DOHH2 (cell line): ENCODE data around the gene CACNA2D4.

Source experiments
- CTCF ChIP-seq: fragments of 200-600 bp; sonication (generic); IDR thresholded peaks from one replicate; pipeline ENCODE4 v1.5.1; 2014; ENCODE audit warnings: antibody characterized with exemption, mild to moderate bottlenecking, low read depth, low read length; ENCODE audit not compliant: poor library complexity, severe bottlenecking
- EZH2phosphoT487 ChIP-seq: fragments of 200-600 bp; sonication (generic); IDR thresholded peaks from 2 replicates; pipeline ENCODE4 v1.6.1; 2017; ENCODE audit warnings: borderline replicate concordance, mild to moderate bottlenecking, antibody characterized with exemption, low read length, moderate library complexity, mixed read lengths

- TF ChIP-seq CTCF (no peak), EZH2phosphoT487 (no peak)
These were observed 5.7 kb downstream of the CACNA2D4 start for GRCh38 chr12:1912580-1913376.
